Stimulated activated naive CD8-positive, alpha-beta T cell treated with anti-CD3 and anti-CD28 coated beads, Interleukin-15, Interleukin-2, amounts not matched to agents 100 U/mL and 50 U/mL, for 24 hours (primary cell): Measurements from ENCODE around the gene NTM.

Experiments
- ATAC-seq: fragments of 150-1000 bp; cut with Tn5 transposase; one replicate; pipeline ENCODE4 v1.10.0; 2021
- DNase-seq: peaks from one replicate; pipeline ENCODE4 v3.0.0; 2021

The NTM gene

GRCh38 chr11:131499199-131499598 lies 128.8 kb downstream of the NTM start:
- DNase-seq (no peak), ATAC-seq (no peak)

GRCh38 chr11:131503017-131503416 lies 132.6 kb downstream of the NTM start:
- ATAC-seq (no peak), DNase-seq (no peak)

- DNase-seq (no peak), ATAC-seq (no peak)
These were observed 134.0 kb downstream of the NTM start for GRCh38 chr11:131504199-131504949.

GRCh38 chr11:131506348-131506747 lies 135.9 kb downstream of the NTM start:
- ATAC-seq (no peak), DNase-seq (no peak)

- ATAC-seq (no peak), DNase-seq (no peak)
These were observed 140.2 kb downstream of the NTM start for GRCh38 chr11:131510662-131511061.

GRCh38 chr11:131511794-131512193 lies 141.4 kb downstream of the NTM start:
- no peak for ATAC-seq
- peak; percentile 5 for DNase-seq

GRCh38 chr11:131512228-131512627 lies 141.8 kb downstream of the NTM start:
- ATAC-seq (no peak), DNase-seq (no peak)

- DNase-seq (no peak), ATAC-seq (no peak)
These were observed 143.6 kb downstream of the NTM start for GRCh38 chr11:131514062-131514461.

- no peak for DNase-seq
- no peak for ATAC-seq
These were observed 148.0 kb downstream of the NTM start for GRCh38 chr11:131518305-131518838.

GRCh38 chr11:131522851-131523250 lies 152.4 kb downstream of the NTM start:
- ATAC-seq (no peak), DNase-seq (no peak)

GRCh38 chr11:131530407-131530806 lies 160.0 kb downstream of the NTM start:
- ATAC-seq, result no peak
- no peak for DNase-seq

GRCh38 chr11:131533149-131533548 lies 162.7 kb downstream of the NTM start:
- no peak for DNase-seq
- ATAC-seq, result no peak

GRCh38 chr11:131533998-131534397 lies 163.6 kb downstream of the NTM start:
- ATAC-seq (no peak), DNase-seq (no peak)

GRCh38 chr11:131534611-131535010 lies 164.2 kb downstream of the NTM start:
- ATAC-seq (no peak), DNase-seq (no peak)

GRCh38 chr11:131536159-131536558 lies 165.7 kb downstream of the NTM start:
- DNase-seq (no peak), ATAC-seq (no peak)

GRCh38 chr11:131537196-131537595 lies 166.8 kb downstream of the NTM start:
- DNase-seq, result no peak
- no peak for ATAC-seq

- no peak for DNase-seq
These were observed 167.3 kb downstream of the NTM start for GRCh38 chr11:131537748-131538147.

GRCh38 chr11:131538322-131538721 lies 167.9 kb downstream of the NTM start:
- DNase-seq (no peak), ATAC-seq (no peak)

More at GRCh38 chr11:131537748-131538147, 167.3 kb downstream of the NTM start:
- ATAC-seq, result no peak

GRCh38 chr11:131540676-131541075 lies 170.3 kb downstream of the NTM start:
- DNase-seq, result no peak
- no peak for ATAC-seq

GRCh38 chr11:131543389-131544025 lies 173.1 kb downstream of the NTM start:
- DNase-seq, result no peak
- ATAC-seq, result no peak

GRCh38 chr11:131544591-131544990 lies 174.2 kb downstream of the NTM start:
- ATAC-seq, result no peak
- DNase-seq, result no peak

GRCh38 chr11:131546218-131546895 lies 175.9 kb downstream of the NTM start:
- no peak for ATAC-seq
- DNase-seq, result no peak

- ATAC-seq, result no peak
These were observed 178.7 kb downstream of the NTM start for GRCh38 chr11:131549099-131549498.

More at GRCh38 chr11:131549099-131549498, 178.7 kb downstream of the NTM start:
- DNase-seq, result no peak
